Tibial artery (tissue), 4 donors: ENCODE data around the gene ZNF521.

ENCODE experiments used
- DNase-seq, 2 donors: peaks; one replicate each; pipeline ENCODE4 v3.0.0-alpha.2; 2019
- H3K27ac ChIP-seq, 2 donors: fragments of 200-600 bp; sonication (generic) in 1 of 2; 1 replicate in 1 of 2; 2 replicates in 1 of 2; pipeline ENCODE4 v1.5.1; 2018 to 2019; ENCODE audit warnings: mild to moderate bottlenecking in 1 of 2
- H3K27me3 ChIP-seq, 2 donors: fragments of 200-600 bp; sonication (generic) in 1 of 2; one replicate each; pipeline versions ENCODE4 v1.5.1 to v1.6.0; 2016 to 2019
- H3K36me3 ChIP-seq, 3 donors: fragments of 200-600 bp; sonication (generic) in 2 of 3; one replicate each; pipeline ENCODE4 v1.5.1; 2016 to 2019; ENCODE audit warnings: mild to moderate bottlenecking in 2 of 3
- H3K4me1 ChIP-seq, 4 donors: fragments of 200-600 bp; sonication (generic) in 2 of 4; 1 replicate in 3 of 4; 2 replicates in 1 of 4; pipeline ENCODE4 v1.5.1; 2016 to 2019
- H3K4me3 ChIP-seq, 2 donors: fragments of 200-600 bp; sonication (generic) in 1 of 2; 1 replicate in 1 of 2; 2 replicates in 1 of 2; pipeline ENCODE4 v1.5.1; 2018 to 2019; ENCODE audit warnings: mild to moderate bottlenecking in 2 of 2
- H3K9me3 ChIP-seq, 3 donors: fragments of 200-600 bp; sonication (generic) in 1 of 3; one replicate each; pipeline ENCODE4 v1.5.1; 2016 to 2019
- intact Hi-C: fragments of 100-400 bp; cut with DNase I; formaldehyde crosslinking; loops from one replicate; pipeline ENCODE4 v1.15.0; 2023; ENCODE audit warnings: low total_unique reads
- TF ChIP-seq, protein P1 (sequence below), 2 experiments: fragments of 200-600 bp in 1 of 2; fragments of 450-650 bp in 1 of 2; IDR thresholded peaks; one replicate each; pipeline ENCODE4 v1.5.1; 2017 to 2019; ENCODE audit warnings: antibody characterized with exemption in 2 of 2, mild to moderate bottlenecking in 1 of 2, moderate library complexity in 1 of 2

The ZNF521 gene

GRCh38 chr18:25313268-25313667 is 38.7 kb downstream of the ZNF521 start:
- Histone ChIP-seq H3K4me1 (no peaks in the 10 kb centered on the region), H3K27ac (no peak overlapping the region), H3K27me3 (no peaks in the 10 kb centered on the region), H3K9me3 (no peaks in the 10 kb centered on the region), H3K4me3 (no peak overlapping the region), H3K36me3 (no peaks in the 10 kb centered on the region)
- TF ChIP-seq, protein P1, sequence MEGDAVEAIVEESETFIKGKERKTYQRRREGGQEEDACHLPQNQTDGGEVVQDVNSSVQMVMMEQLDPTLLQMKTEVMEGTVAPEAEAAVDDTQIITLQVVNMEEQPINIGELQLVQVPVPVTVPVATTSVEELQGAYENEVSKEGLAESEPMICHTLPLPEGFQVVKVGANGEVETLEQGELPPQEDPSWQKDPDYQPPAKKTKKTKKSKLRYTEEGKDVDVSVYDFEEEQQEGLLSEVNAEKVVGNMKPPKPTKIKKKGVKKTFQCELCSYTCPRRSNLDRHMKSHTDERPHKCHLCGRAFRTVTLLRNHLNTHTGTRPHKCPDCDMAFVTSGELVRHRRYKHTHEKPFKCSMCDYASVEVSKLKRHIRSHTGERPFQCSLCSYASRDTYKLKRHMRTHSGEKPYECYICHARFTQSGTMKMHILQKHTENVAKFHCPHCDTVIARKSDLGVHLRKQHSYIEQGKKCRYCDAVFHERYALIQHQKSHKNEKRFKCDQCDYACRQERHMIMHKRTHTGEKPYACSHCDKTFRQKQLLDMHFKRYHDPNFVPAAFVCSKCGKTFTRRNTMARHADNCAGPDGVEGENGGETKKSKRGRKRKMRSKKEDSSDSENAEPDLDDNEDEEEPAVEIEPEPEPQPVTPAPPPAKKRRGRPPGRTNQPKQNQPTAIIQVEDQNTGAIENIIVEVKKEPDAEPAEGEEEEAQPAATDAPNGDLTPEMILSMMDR (IDR thresholded peaks at IDR 0.05), result no peak
- no peak for DNase-seq
- intact Hi-C loops, result no loop called here

- intact Hi-C loops, result no loop called here
- no peaks in the 10 kb centered on the region for H3K4me1 ChIP-seq
- TF ChIP-seq, protein P1 (IDR thresholded peaks at IDR 0.05), result no peak
- no peaks in the 10 kb centered on the region for H3K27me3 ChIP-seq
- no peak overlapping the region for H3K4me3 ChIP-seq
- no peaks in the 10 kb centered on the region for H3K9me3 ChIP-seq
- H3K27ac ChIP-seq, result no peak overlapping the region
- no peaks in the 10 kb centered on the region for H3K36me3 ChIP-seq
- DNase-seq, result no peak
Measured at GRCh38 chr18:25310045-25310444, 41.9 kb downstream of the ZNF521 start.

DNA sequence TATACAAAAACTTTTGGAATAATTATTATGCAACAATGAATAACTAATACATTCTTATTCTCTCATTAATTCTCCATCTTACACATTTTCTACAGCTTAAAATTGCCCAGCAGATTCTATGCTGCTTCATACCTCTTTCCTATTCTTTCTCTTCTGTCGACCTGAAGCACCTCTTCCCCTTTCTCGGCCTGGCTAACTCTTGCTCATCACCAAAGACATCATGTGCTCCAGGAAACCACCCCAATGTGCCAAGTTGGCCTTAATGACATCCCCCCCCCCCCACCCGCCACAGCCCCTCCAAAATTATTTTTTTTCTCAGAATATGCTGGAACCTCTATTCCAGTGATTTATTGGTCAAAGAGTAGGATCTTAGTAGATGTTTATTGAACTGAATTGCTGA is 43.6 kb downstream of the ZNF521 start:
- Histone ChIP-seq H3K4me3 (no peak overlapping the region), H3K27me3 (no peaks in the 10 kb centered on the region), H3K9me3 (no peaks in the 10 kb centered on the region), H3K36me3 (no peaks in the 10 kb centered on the region), H3K27ac (no peak overlapping the region), H3K4me1 (no peaks in the 10 kb centered on the region)
- no peak for DNase-seq
- TF ChIP-seq, protein P1 (IDR thresholded peaks at IDR 0.05), result no peak
- intact Hi-C loops, result no loop called here

- Histone ChIP-seq H3K4me3 (no peak overlapping the region), H3K36me3 (no peaks in the 10 kb centered on the region), H3K4me1 (no peaks in the 10 kb centered on the region), H3K27ac (no peak overlapping the region), H3K27me3 (no peaks in the 10 kb centered on the region), H3K9me3 (no peaks in the 10 kb centered on the region)
- TF ChIP-seq, protein P1 (IDR thresholded peaks at IDR 0.05), result no peak
- intact Hi-C loops, result no loop called here
- no peak for DNase-seq
Measured at GRCh38 chr18:25307192-25307591, 44.8 kb downstream of the ZNF521 start.

GRCh38 chr18:25306671-25307070 is 45.3 kb downstream of the ZNF521 start:
- Histone ChIP-seq H3K4me1 (no peaks in the 10 kb centered on the region), H3K27ac (no peak overlapping the region), H3K27me3 (no peaks in the 10 kb centered on the region), H3K9me3 (no peaks in the 10 kb centered on the region), H3K36me3 (no peaks in the 10 kb centered on the region), H3K4me3 (no peak overlapping the region)
- TF ChIP-seq, protein P1 (IDR thresholded peaks at IDR 0.05), result no peak
- intact Hi-C loops, result no loop called here
- DNase-seq, result no peak

DNA sequence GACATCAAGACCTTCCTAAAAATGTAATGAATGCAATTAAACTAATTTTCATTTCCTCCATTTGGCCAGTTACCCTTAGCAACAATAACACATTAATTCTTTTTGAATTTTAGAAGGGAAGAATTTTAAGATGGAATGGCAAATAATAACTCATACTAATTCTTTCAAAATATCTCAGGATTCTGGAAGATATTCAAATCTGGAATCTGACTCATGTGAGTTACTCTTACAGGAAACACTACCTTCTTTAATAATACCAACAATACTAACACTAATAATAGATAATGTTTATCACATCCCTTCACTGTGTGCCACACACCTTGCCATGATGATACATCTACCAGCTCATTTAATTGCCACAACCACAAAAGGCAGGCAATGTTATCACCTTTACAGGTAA is 46.4 kb downstream of the ZNF521 start:
- H3K4me3 ChIP-seq, result no peak overlapping the region
- TF ChIP-seq, protein P1 (IDR thresholded peaks at IDR 0.05), result no peak
- no peak for DNase-seq
- H3K9me3 ChIP-seq, result no peaks in the 10 kb centered on the region
- no peaks in the 10 kb centered on the region for H3K36me3 ChIP-seq
- no peaks in the 10 kb centered on the region for H3K27me3 ChIP-seq
- no peaks in the 10 kb centered on the region for H3K4me1 ChIP-seq
- intact Hi-C loops, result no loop called here
- H3K27ac ChIP-seq, result no peak overlapping the region
